HUDEP-2 (cell line): ENCODE measurements around the gene CAPG.
"Not testable (repeated sequence)": the region's sequence is repeated elsewhere in the genome, so short reads cannot be mapped to it uniquely, and the experiment has no call there.

Source experiments
- DNase-seq, 76 experiments: peaks; one replicate each; lab custom pipeline; 2025; ENCODE audit not compliant: unreplicated experiment in 76 of 76; lab: John Stamatoyannopoulos, UW

Gene CAPG

DNA sequence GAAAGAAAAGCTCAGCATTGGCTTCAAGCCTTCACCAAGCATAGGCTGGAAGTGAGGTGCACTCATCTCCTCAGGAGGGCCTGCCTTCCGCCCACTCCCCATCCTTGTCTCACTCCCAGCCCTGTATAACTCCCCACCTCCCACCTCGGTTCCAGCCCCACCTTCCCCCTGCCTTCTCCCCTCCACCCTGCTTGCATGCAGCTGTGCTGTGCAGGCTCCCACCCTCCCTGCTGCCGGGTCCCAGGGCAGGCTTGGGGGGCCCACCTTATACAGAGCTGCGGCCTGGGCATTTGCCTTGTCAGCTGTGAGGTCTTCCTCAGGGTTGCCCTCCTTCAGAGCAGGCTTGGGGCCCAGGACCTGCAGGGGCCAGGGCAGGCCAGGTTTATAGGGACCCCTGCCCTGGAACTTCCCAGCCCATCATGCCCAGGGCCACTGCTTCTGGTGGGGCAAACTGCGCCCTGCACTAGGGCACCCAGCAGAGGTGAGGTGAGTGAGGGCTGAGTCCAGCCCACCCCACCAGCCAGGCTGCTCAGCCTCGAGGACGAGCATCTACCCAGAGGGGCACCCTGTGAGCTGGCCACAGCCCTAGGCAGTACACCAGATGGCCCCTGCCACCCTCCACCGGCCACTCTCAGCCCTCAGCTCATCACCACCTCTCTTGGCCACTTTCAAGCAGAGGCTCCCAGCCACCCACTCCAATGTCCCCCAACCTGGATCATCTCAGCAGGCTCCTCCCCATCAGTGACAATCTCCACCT, 11.6 kb downstream of the CAPG start:
- DNase-seq, result no peak

- no peak for DNase-seq
Observed at GRCh38 chr2:85397925-85398331, 12.2 kb downstream of the CAPG start.

DNA sequence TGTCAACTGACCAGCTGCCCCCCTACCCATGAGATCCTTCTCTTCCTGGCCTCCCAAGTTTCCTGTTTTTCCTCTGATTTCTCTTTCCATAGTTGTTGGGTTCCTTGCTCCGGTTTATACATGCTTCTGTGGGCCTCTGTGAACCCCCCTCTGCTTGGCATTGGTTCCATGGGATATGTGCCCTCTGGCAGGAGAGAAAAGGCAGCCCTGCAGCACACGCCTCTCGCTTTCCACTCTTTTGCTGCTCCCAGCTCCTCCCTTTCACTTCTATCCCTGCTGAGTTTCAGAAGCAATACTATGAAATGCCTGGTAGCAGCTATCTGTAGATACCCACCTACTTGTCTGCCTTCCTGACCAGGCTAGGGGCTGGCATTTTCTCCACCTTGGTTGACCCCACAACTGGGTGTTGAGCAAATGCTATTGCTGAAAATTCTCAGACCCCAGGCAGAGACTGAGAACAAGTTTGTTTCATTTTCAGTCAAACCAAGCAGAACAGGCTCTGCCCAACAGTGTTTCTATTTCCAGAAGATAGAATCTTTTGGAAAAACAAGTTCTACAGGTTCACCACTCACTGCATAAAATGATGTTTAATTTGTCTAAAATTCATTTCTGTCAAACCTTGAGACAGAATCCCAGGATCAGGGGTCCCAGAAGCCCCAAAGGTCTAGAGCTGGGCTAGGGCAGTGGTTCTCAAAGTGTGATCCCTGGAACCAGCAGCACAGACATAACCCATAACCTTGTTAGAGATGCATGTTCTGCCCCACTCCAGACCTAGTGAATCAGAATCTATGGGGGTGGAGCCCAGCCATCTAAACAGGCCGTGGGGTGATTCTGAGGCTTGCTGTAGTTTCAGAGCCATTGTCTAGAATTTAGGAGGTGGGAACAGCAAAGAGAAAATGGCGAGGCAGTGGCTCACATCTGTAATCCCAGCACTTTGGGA, 13.4 kb downstream of the CAPG start:
- DNase-seq, result no peak

DNA sequence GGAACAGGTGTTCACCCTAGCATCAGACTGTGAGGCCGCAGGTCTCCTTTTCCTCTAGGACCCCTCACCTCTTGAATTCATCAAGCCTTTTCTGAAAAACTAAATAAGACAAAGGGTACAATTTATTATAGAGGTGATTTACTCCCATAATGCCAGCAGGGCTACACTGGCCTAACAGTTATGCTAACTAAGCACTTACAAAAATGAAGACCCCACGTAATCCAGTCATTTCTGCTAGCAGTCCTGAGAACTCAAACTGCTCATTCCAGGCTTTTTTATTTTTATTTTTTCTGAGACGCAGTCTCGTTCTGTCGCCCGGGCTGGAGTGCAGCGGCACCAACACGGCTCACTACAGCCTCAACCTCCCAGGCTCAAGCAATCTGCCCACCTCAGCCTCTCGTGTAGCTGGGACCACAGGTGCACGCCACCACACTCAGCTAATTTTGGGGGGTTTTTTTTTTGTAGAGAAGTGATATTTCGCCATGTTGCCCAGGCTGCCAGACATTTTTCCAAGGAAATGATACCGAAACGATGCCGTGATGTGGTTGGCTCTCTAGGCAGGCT, 14.2 kb downstream of the CAPG start:
- DNase-seq, result no peak

- no peak for DNase-seq
Observed at GRCh38 chr2:85394976-85395375, 15.2 kb downstream of the CAPG start.

DNA sequence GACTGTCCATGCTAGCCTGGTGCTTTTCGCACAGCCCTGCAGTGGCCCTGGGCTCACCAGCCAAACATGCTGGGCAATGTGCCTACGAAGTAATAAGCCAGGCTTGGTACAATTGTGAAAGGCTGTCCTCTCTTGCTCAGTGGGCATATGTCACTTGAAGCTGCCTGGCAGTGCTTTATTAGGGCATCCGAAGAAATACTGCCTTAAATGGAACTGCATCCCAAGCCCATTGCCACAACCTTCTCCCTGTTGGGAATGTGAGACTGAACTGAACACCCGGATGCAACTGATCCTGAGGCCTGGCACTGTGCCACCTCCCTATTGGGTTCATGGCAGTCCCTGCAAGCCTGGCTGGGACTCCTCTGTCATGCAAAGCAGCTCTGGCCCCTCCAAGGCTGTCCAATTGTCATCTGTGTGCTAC, 15.9 kb downstream of the CAPG start:
- no peak for DNase-seq

DNA sequence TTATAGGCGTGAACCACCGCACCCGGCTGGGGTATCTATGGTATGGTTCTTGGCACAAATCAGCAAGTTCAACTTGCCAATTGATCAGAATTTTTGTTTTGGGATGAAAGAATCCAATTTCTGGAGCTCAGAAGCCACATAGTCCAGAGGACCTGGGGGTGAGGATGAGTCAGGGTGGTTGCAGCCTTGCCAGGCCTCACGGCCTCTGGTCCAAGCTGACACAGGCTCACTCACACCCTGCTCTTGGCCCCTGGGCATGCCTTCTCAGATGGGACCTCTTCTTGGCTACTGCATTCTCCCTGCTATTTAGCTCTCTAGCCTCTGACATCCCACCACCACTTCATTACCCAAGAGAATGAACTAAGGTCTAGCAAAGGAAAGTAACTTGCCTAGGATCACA, 16.3 kb downstream of the CAPG start:
- DNase-seq, result no peak

DNA sequence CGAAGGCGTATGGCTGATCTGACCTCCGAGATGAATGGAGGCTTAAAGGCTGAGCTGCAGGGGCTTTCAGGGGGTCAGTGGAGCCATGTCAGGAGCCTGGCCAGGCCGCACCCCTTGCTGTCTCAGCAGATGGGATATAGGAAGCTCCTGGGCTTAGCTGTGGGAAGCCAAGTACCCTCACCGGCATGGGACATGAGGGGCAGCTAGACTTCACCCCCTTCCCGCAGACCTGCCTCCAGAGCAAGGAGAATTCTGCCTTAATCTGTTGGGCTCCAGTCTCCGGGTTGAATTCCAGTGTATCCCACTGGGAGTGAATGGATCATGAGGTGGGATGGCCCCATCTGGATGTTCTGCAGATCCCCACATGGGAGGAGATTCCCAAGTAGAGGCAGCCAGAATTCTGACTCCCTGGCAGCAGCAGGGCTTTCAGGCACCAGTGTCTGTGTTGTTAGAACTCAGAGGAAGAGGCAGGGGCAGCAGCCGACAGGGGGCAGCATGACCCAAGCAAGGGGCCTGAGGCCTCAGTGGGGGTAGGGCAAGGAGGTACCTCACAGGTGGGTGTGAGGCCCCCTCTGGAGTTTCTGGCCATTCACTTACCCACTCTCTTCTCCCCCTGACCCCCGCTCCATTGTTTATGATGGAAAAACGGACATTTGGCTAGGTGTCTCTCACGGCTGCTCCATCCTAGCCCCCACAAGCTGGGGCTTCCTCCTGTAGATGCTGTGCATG, 19.1 kb downstream of the CAPG start:
- DNase-seq, result peak in 61 of 76 experiments; percentile 4 to 77 (median 46)

GRCh38 chr2:85388878-85389538, 21.2 kb downstream of the CAPG start:
- no peak for DNase-seq

DNA sequence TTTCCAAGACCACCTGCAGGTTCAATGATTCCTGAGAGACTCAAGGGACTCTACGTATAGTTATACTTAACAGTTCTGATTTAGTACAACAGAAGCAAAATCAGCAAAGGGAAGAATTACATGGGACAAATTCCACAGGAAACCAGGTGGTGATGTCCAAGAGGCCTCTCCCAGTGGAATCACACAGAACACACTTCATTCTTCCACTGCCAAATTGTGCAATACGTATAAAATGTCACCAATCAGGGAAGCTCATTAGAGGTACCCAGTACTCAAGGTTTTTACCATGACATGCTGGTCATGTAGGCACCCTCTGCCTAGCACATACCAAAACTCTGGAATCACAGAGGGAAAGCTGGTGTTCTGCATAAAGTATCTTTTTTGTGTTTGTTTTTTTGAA, 22.4 kb downstream of the CAPG start:
- DNase-seq, result no peak

DNA sequence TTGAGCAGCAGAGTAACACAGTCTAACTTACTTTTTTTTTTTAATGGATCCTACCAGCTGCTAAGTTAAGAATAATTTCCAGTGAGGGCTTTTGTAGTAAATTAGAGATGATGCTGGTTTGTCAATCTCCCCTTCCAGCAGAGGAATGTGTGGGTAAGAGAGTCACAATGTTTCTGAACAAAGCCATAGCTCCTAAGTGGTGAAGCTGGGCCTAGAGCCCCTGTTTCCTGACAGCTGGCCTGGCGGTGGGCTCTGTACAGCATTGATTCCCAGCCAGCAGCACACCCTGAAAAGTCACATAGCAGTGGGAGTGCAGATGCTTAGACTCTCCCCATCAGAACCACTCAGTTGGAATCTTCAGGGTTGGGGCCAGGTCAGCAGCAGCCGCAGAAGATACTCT, 24.4 kb downstream of the CAPG start:
- DNase-seq, result no peak

DNA sequence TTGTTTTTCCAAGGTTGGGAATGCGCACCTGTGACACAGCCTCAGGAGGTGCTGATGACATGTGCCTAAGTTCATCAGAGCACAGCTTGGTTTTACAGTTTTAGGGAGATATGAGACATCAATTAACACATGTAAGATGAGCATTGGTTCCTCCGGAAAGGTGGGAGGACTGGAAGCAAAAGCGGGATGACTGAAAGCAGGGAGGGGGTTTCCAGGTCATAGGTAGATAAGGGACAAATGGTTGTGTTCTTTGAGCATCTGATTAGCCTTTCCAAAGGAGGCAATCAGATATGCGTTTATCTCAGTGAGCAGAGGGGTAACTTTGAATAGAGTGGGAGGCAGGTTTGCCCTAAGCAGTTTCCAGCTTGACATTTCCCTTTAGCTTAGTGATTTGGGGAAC, 26.3 kb downstream of the CAPG start:
- DNase-seq, result no peak

DNA sequence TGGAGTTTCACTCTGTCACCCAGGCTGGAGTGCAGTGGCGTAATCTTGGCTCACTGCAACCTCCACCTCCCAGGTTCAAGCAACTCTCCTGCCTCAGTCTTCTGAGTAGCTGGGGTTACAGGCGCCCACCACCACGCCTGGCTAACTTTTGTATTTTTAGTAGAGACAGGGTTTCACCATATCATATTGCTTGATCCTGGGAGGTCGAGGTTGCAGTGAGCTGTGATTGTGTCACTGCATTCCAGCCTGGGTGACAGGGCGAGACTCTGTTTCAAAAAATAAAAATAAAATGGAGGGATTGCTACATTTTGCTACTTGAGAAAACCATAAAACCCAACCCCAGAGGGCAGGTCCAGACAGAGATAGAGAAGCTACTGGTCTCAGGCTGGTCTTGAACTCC, 27.0 kb downstream of the CAPG start:
- DNase-seq, result not testable (repeated sequence)

- no peak for DNase-seq
Observed at GRCh38 chr2:85380048-85380447, 30.1 kb downstream of the CAPG start.

GRCh38 chr2:85378257-85378656, 31.9 kb downstream of the CAPG start:
- DNase-seq, result no peak

DNA sequence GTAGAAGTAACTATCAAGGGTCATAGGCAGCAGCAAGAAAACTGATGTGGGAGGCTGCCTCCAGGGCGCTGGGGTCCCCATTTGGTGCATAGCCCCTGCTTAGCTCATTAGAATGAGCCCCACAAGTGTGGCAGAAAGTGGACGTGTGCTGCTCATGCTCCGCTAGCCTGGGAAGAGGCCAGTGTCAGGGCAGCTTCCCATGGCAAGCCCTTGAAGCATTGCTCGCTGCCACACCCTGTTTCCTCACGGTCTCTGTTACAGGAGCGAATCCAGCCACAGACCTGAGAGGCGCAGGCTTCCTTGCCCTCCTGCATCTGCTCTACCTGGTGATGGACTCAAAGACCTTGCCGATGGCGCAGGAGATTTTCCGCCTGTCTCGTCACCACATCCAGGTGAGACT, 33.1 kb downstream of the CAPG start:
- DNase-seq, result no peak

DNA sequence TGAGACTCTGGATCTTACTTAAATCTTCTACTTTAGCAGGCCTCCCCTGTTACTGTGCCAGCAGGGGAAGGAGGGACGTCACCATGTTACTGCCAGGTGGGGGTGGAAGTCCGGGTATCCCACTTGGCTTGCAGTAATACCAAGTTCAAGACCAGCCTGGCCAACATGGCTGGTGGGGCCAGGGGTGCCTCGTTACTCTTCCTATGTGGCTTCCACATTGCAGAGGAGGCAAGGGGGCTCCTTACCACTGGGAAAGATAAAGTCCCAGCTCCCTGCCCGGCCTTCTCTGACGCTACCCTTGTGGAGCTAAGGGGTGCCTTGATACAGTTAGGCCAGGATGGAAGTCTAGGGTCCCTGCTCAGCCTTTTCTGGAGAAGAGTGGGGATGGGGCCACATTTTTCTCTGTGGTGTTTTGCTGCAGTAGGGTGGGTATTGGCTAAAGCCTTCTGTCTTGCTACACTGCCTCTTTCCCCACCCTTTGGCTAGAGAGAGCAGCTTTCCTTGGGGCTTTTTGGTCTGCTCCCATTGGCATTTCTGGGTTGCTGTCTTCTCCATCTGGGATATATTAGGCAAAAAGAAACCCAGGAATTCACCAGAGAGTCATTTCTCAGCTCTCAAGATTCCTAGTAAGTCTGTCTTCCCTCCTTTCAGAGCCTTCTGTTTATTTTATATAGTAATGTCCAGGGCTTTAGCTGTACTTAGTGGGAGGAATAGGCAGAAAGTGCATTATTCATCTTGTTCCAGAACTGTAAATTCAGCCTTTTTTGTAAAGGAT, 33.7 kb downstream of the CAPG start:
- no peak for DNase-seq

DNA sequence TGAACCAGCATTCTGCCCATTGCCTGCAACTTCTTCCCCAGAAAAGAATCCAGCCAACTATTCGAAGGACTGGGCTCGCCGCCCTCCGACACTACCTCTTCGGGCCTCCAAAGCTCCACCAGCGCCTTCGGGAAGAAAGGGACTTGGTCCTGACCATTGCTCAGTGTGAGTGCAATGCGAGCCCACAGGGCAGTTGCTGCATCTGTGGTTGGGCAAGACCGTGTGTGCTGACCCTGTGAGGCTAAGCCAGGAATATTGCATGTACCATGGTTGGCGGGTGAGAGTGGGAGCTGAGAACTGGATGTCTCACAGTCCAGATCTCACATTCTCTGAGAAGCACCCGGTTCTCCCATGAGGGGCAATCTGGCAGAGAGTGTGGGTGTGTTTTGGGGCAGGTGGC, 39.1 kb downstream of the CAPG start:
- DNase-seq, result no peak

DNA sequence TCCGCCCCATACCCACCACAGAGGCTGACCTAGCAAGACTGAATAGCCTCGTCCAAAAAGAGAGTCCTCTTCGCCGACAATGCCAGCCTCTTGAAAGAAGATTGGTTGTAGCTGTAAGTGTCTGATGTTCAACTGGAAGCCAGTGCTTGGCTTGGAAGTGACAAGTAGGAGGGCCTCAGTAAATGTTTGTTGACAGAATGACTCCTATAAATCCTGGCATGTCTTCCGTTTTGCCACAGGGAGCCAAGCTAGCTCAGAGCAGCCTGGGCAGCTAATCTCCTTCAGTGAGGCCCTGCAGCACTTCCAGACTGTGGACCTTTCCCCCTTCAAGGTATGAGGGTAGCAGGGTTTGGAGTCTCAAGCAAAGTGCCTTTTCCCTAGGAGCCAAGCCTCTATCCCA, 40.7 kb downstream of the CAPG start:
- no peak for DNase-seq

DNA sequence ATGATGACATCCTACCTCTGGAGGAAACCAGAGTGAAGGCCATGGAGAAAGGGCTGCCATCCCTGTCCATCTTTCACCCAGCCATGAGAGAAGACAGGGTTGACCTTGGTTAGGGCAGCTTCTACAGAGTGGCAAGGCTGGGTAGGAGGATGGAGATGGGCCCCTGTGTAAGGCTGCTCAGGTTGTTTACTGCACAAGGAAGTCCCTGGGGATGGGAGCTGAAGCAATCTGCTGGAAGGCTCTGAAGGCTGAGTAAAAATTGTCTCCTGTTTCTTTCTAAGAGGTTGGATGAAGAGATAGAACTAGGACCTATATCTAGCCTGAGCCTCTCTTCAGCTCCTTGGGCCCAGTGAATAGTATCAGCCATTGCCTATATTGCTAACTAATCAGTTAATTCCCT, 41.2 kb downstream of the CAPG start:
- no peak for DNase-seq
